CD4-positive, alpha-beta T cell treated with Interleukin-21 for 1 hour (primary cell): ENCODE measurements around the gene FRG2C.
"Not testable (repeated sequence)": the region's sequence is repeated elsewhere in the genome, so short reads cannot be mapped to it uniquely, and the experiment has no call there.

Experiments
- DNase-seq: peaks from one replicate; pipeline ENCODE4 v3.0.0-alpha.2; 2020

Gene FRG2C

DNA sequence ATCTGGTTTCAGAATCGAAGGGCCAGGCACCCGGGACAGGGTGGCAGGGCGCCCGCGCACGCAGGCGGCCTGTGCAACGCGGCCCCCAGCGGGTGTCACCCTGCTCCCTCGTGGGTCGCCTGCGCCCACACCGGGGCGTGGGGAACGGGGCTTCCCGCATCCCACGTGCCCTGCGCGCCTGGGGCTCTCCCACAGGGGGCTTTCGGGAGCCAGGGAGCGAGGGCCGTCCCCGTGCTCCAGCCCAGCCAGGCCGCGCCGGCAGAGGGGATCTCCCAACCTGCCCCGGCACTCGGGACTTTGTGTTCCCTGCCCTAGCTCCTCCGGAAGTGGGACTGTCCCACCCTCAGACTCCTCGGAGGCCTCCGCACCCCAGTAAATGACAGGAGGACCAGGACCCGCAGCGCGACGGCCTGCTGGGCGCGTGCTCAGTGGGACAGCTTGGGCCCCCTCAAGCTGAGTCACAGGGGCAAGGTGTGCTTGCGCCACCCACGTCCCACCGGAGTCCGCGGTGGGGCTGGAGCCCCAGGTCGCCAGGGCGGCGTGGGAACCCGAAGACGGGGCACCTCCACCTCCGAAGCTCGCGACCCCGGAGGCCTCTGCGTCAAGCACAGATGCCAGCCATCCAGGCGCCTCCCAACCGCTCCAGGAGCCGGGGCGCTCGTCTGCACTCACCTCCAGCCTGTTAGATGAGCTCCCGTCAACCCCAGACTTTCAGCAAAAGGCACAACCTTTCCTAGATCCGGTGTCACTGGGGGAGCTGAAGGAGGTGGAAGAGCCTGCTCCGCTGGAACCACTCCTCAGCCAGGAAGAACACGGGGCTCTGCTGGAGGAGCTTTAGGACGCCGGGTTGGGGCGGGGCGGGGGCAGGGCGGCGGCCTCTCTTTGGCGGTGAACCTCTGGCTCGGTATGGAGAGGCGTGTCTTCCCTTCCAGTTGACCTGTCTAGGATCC is 5.5 kb downstream of the FRG2C start:
- not testable (repeated sequence) for DNase-seq

DNA sequence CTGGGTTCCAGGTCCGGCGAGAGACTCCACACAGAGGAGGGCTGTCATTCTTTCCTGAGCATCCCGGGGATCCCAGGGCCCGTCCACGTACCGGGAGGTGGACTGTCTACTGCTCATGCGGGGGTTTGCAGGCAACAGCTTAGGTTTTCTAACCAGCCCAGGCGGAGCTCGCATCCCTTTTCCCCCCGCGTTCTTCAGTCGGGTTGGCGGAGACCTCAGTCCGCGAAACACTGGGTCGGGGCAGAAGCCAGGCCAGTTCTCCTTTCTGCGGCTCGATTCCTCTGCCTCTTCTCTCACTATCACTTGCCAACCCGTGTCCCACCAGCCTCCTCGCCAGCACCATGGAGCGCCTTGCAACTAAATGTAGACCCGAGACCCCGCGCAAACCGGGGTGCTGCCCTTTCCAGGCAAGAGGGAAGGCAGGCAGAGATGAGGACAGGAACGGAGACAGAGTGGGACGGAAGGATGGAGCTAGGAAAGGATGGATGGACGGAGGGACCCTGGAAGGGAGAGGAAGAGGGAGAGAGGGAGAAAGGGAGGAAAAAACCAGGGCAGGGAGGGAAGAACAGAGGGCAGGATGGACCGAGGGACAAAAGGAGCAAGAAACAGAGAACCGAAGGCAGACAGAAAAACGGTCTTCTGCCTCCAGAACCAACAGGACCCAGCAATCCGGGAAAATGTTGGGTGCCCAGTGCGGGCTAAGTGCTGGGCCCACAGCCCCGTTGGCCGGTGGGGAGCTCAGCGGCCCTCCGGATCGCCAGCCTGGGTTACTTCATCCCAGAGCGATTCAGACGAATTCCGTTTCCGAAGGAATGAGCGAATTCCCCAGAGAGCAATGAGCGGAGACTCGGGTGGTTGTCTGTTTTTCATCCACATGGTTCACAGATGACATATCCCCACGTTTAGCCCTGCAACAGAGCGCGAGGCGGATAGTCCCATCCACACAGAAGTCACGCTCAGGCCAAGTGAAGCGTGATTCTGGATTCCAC is 6.5 kb downstream of the FRG2C start:
- DNase-seq, result not testable (repeated sequence)

DNA sequence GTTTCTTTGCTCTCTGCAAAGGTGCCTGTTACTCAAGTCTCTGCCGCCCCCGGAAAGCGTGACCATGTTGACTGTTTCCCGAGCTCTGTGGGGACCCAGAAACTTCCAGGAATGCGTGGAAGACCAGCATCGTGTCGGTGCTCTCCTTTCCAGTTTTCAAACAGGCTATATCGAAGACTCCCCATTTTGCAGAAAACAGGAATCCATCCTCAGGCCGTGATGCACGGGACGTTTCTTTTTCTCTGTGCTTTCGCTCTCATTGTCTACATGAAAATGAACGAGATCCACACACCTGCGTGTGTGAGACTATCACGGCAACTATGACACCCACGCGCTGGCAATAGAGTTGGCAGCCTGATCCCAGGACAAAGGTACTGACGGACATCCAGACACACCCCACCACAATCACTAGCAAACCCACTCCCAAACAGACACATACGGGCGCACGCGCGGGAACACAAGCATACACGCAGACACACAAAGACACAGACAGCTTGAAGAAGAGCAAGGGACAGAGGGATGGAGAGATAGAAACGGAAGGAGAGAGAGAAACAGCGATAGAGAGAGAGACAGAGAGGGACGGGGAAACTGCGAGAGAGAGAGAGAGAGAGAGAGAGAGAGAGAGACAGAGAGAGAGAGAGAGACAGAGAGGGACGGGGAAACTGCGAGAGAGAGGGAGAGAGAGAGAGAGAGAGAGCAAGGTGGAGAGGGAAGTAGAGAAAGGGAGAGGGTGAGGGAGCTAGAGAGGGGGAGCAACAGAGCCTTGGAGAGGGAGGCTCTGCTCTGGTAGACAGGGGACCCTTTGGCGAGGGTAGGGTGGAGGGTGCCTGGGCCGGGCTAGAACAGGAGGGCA is 7.4 kb downstream of the FRG2C start:
- not testable (repeated sequence) for DNase-seq

DNA sequence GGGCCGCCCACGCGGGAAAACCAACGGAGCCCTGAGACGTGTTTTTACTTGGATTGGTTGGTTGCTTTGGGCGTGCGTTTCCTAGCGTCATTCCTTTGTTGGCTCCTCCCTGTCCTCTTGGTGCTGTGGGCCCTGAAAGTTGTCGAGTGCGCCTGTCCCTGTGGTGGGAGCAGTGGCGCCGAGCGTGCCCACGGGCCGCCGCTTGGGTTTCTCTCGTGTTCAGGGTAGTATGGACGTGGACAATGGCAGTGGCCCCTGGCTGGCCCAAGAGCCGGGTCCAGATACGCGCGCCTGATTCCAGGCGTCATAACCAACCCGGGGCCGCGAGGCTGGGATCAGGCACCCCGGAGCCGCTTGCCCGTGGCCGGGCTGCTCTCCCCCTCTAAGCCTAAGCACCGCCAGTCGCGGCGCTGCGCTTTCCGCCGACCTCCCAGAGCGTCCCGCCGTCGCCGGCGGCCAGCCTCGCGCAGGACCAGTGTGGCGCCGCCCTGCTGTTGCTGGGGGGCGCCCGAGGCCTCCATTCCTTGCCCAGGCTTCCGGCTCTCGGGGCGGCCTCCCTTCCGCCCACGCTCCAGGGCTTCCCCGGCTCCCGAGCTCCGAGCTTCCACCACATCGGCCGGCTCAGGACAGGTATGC is 8.1 kb downstream of the FRG2C start:
- not testable (repeated sequence) for DNase-seq

DNA sequence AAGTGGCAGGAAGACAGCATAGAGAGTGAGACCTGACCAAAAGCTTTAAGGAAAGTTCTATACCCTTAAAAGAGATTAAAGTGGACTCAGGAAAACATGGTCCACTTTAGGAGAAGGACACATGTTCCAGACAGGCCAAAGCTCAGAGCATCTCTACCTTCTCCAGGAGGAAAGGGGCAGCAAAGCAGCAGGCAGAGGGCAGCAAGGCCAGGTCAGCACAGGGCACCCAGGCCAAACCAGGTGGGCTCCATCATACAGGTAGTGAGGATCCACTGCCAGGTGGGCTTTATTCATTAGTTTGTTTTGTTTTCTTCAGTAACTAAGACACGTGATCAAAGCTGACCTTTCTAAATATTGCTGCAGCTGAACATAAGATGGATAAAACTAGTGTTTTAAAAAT is 19.8 kb downstream of the FRG2C start:
- not testable (repeated sequence) for DNase-seq

DNA sequence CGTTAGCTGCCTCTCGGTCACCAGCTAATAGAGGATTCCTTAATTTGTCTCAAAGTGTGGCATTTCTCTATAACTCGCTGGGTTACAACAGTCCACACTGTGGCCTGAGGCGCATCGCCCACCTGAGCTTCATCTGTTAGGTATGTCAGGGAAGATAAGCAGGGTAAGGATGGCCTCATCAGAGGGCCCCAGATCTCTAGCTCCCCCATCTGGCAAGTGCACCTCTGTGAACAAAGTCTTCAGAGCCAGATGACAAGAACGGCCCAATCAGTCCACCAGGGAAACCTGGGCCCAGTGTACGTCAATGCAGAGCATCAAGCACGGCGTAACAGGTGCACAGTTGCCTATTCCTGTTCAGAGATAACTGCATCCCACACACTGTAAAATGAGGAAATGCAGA is 23.2 kb downstream of the FRG2C start:
- DNase-seq, result no peak

DNA sequence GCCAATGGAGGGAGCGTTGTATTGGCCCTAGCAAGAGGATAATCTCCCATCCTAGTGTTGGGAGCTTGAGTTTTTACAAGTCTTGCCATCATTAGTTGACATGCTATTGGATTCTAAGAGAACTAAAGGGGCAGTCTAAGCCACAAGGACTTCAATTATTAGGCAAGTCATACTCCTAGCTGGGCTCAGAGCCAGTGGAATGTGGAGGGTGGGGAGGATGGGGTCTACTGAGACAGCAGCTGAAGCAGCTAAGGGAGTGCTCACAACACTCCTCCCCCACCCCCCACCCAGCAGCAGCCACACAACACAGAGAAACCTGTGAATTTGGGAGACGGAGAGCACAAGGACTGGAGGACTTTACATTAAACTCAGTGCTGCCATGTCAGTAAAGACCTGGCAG is 27.9 kb downstream of the FRG2C start:
- DNase-seq, result no peak
